H1 (cell line): ENCODE data around the gene YARS1. TPM values are rescaled to one million over a fixed set of nuclear protein-coding genes. Genes with fewer than 3 reads are reported as not detected.

Experiments used
- CTCF ChIA-PET: fragments of 300-600 bp; sonication (Branson Sonifier 250); formaldehyde crosslinking; loops from one replicate; lab custom pipeline; 2021; ENCODE audit not compliant: partially characterized antibody; lab: Charles Lee
- POLR2A ChIA-PET: fragments of 300-600 bp; sonication (Branson Sonifier 250); formaldehyde crosslinking; loops from one replicate; lab custom pipeline; 2021; ENCODE audit warnings: inconsistent platforms; ENCODE audit not compliant: partially characterized antibody; lab: Charles Lee
- DNase-seq, 2 experiments: peaks; one replicate each; pipeline versions ENCODE4 v3.0.0 to v3.0.0-alpha.2; 2010 to 2022; ENCODE audit warnings: low spot score in 2 of 2, low read depth in 1 of 2, mixed read lengths in 1 of 2
- FAIRE-seq: peaks from 2 replicates; lab custom pipeline; 2011; peaks lifted over from hg19 to GRCh38; lab: Jason Lieb, UNC
- H2AFZ ChIP-seq: 2 replicates; pipeline ENCODE4 v1.8.1; 2012; ENCODE audit warnings: low read length, inconsistent platforms
- H2AK5ac ChIP-seq: 2 replicates; pipeline ENCODE4 v1.6.1; 2013; ENCODE audit warnings: low read depth, low read length
- H2BK120ac ChIP-seq: replicated peaks from 2 replicates; pipeline ENCODE3; 2013; ENCODE audit warnings: low read depth, low read length, inconsistent platforms
- H2BK12ac ChIP-seq: 2 replicates; pipeline ENCODE4 v1.6.1; 2013; ENCODE audit warnings: low read depth, low read length
- H2BK15ac ChIP-seq: 2 replicates; pipeline ENCODE4 v1.6.1; 2013; ENCODE audit warnings: low read length
- H2BK20ac ChIP-seq: 2 replicates; pipeline ENCODE4 v1.6.1; 2013; ENCODE audit warnings: low read length
- H2BK5ac ChIP-seq: 2 replicates; pipeline ENCODE4 v1.6.1; 2013; ENCODE audit warnings: low read depth, low read length
- H3K14ac ChIP-seq: 2 replicates; pipeline ENCODE4 v1.6.1; 2013; ENCODE audit warnings: inconsistent platforms; ENCODE audit not compliant: insufficient read length
- H3K18ac ChIP-seq: 2 replicates; pipeline ENCODE4 v1.6.1; 2013; ENCODE audit warnings: low read length; ENCODE audit errors: extremely low read depth
- H3K23ac ChIP-seq: 2 replicates; pipeline ENCODE4 v1.6.1; 2013; ENCODE audit warnings: inconsistent platforms; ENCODE audit not compliant: insufficient read length
- H3K23me2 ChIP-seq: 2 replicates; pipeline ENCODE4 v1.6.1; 2013; ENCODE audit warnings: low read depth, low read length
- H3K27ac ChIP-seq: 2 replicates; pipeline ENCODE4 v1.6.1; 2011; ENCODE audit warnings: low read depth, low read length, inconsistent platforms
- H3K27me3 ChIP-seq, 4 experiments: replicated peaks in 1 of 4; 1 replicate in 1 of 4; 2 replicates in 3 of 4; pipeline versions ENCODE4 v1.6.1 to v1.8.1; 2011 to 2013; ENCODE audit warnings: low read length in 3 of 4, mild to moderate bottlenecking in 3 of 4, inconsistent platforms in 2 of 4, mixed read lengths in 2 of 4, moderate library complexity in 1 of 4; ENCODE audit not compliant: control insufficient read depth in 3 of 4, insufficient read depth in 3 of 4; ENCODE audit errors: extremely low read depth in 1 of 4
- H3K36me3 ChIP-seq, 4 experiments: 2 replicates each; pipeline versions ENCODE4 v1.6.1 to v1.8.1; 2011 to 2013; ENCODE audit warnings: mild to moderate bottlenecking in 4 of 4, low read length in 3 of 4, moderate library complexity in 2 of 4, control low read depth in 1 of 4, inconsistent platforms in 1 of 4; ENCODE audit not compliant: insufficient read depth in 4 of 4, control insufficient read depth in 2 of 4
- H3K4ac ChIP-seq: replicated peaks from 2 replicates; pipeline ENCODE3; 2013; ENCODE audit warnings: low read length, low read depth, mixed read lengths, inconsistent platforms; ENCODE audit not compliant: insufficient read length
- H3K4me1 ChIP-seq, 4 experiments: replicated peaks in 1 of 4; 1 replicate in 1 of 4; 2 replicates in 3 of 4; pipeline versions ENCODE4 v1.6.1 to v1.8.1; 2011 to 2013; ENCODE audit warnings: low read length in 3 of 4, inconsistent platforms in 2 of 4, mixed read lengths in 1 of 4; ENCODE audit not compliant: insufficient read depth in 4 of 4, control insufficient read depth in 3 of 4
- H3K4me2 ChIP-seq, 2 experiments: 2 replicates each; pipeline versions ENCODE4 v1.6.1 to v1.8.1; 2011 to 2013; ENCODE audit warnings: low read depth in 2 of 2, low read length in 2 of 2, control low read depth in 1 of 2, inconsistent platforms in 1 of 2, mild to moderate bottlenecking in 1 of 2; ENCODE audit not compliant: insufficient read depth in 1 of 2
- H3K4me3 ChIP-seq, 4 experiments: fragments of 200-600, 300-600 bp in 1 of 4; sonication (generic), shearing (Covaris generic), sonication (Bioruptor Twin) in 1 of 4; 2 replicates each; pipeline versions ENCODE4 v1.5.1 to v1.8.1; 2011 to 2016; ENCODE audit warnings: low read length in 4 of 4, low read depth in 3 of 4, control low read depth in 2 of 4, inconsistent platforms in 2 of 4, mild to moderate bottlenecking in 2 of 4, mixed read lengths in 1 of 4, moderate library complexity in 1 of 4; ENCODE audit not compliant: insufficient read depth in 2 of 4; ENCODE audit errors: extremely low read depth in 1 of 4
- H3K56ac ChIP-seq: replicated peaks from 2 replicates; pipeline ENCODE3; 2013; ENCODE audit warnings: low read depth, mild to moderate bottlenecking, mixed read lengths, low read length, inconsistent platforms; ENCODE audit not compliant: insufficient read length
- H3K79me1 ChIP-seq: 2 replicates; pipeline ENCODE4 v1.6.1; 2013; ENCODE audit warnings: low read depth, low read length, control low read depth
- H3K79me2 ChIP-seq, 2 experiments: 2 replicates each; pipeline versions ENCODE4 v1.6.1 to v1.8.1; 2012 to 2013; ENCODE audit warnings: low read length in 2 of 2, mild to moderate bottlenecking in 2 of 2, inconsistent platforms in 1 of 2; ENCODE audit not compliant: insufficient read depth in 2 of 2, control insufficient read depth in 1 of 2
- H3K9ac ChIP-seq, 4 experiments: replicated peaks in 1 of 4; 1 replicate in 1 of 4; 2 replicates in 3 of 4; pipeline versions ENCODE4 v1.6.1 to v1.8.1; 2011 to 2013; ENCODE audit warnings: low read depth in 3 of 4, low read length in 3 of 4, control low read depth in 2 of 4, mild to moderate bottlenecking in 2 of 4, moderate library complexity in 2 of 4, inconsistent platforms in 1 of 4; ENCODE audit errors: extremely low read depth in 1 of 4
- H3K9me3 ChIP-seq, 2 experiments: 2 replicates each; pipeline versions ENCODE4 v1.6.1 to v1.8.1; 2012 to 2013; ENCODE audit warnings: mild to moderate bottlenecking in 2 of 2, moderate library complexity in 2 of 2, control low read depth in 1 of 2, inconsistent platforms in 1 of 2, low read depth in 1 of 2, low read length in 1 of 2, mixed read lengths in 1 of 2; ENCODE audit not compliant: insufficient read depth in 2 of 2
- H4K20me1 ChIP-seq, 2 experiments: replicated peaks in 1 of 2; 2 replicates each; pipeline versions ENCODE3 to v1.8.1; 2011 to 2013; ENCODE audit warnings: inconsistent platforms in 2 of 2, low read length in 2 of 2, mild to moderate bottlenecking in 1 of 2; ENCODE audit not compliant: insufficient read depth in 2 of 2, control insufficient read depth in 1 of 2
- H4K5ac ChIP-seq: 2 replicates; pipeline ENCODE4 v1.6.1; 2013; ENCODE audit warnings: low read length, low read depth, mixed read lengths, inconsistent platforms; ENCODE audit not compliant: insufficient read length
- H4K8ac ChIP-seq: 2 replicates; pipeline ENCODE4 v1.8.0; 2013; ENCODE audit warnings: mild to moderate bottlenecking, moderate library complexity, low read length, inconsistent platforms; ENCODE audit not compliant: insufficient read depth; ENCODE audit errors: extremely low read depth
- H4K91ac ChIP-seq: replicated peaks from 2 replicates; pipeline ENCODE3; 2013; ENCODE audit warnings: low read length, mixed read lengths, inconsistent platforms; ENCODE audit not compliant: insufficient read length
- BACH1 ChIP-seq: IDR thresholded peaks from 2 replicates; pipeline ENCODE4 v1.6.1; 2012; ENCODE audit warnings: low read length, improper control_type of control experiment
- CREB1 ChIP-seq: IDR thresholded peaks from 2 replicates; pipeline ENCODE4 v1.6.1; 2012; ENCODE audit warnings: inconsistent platforms
- GTF2F1 ChIP-seq: IDR thresholded peaks from 2 replicates; pipeline ENCODE4 v1.6.1; 2012; ENCODE audit warnings: low read depth, low read length, improper control_type of control experiment, borderline replicate concordance
- JUN ChIP-seq: IDR thresholded peaks from 2 replicates; pipeline ENCODE4 v1.6.1; 2011; ENCODE audit warnings: low read depth, mild to moderate bottlenecking, improper control_type of control experiment, low read length
- NRF1 ChIP-seq: IDR thresholded peaks from 2 replicates; pipeline ENCODE4 v1.6.1; 2011; ENCODE audit warnings: mild to moderate bottlenecking, low read depth, low read length, improper control_type of control experiment
- POLR2A ChIP-seq, 2 experiments: IDR thresholded peaks; 1 replicate in 1 of 2; 2 replicates in 1 of 2; pipeline ENCODE4 v1.6.1; 2011; ENCODE audit warnings: low read depth in 2 of 2, low read length in 2 of 2, mild to moderate bottlenecking in 2 of 2; ENCODE audit errors: control extremely low read depth in 1 of 2
- POLR2AphosphoS5 ChIP-seq: IDR thresholded peaks from 2 replicates; pipeline ENCODE4 v1.6.1; 2011; ENCODE audit warnings: low read depth, low read length
- SRF ChIP-seq: IDR thresholded peaks from 2 replicates; pipeline ENCODE4 v1.6.1; 2011; ENCODE audit warnings: mild to moderate bottlenecking, low read depth, low read length, moderate library complexity
- TEAD4 ChIP-seq: IDR thresholded peaks from 2 replicates; pipeline ENCODE4 v1.6.1; 2012; ENCODE audit warnings: low read depth, low read length, inconsistent platforms, mixed read lengths
- USF2 ChIP-seq: IDR thresholded peaks from 2 replicates; pipeline ENCODE4 v1.6.1; 2011; ENCODE audit warnings: low read length, improper control_type of control experiment
- WGBS, 2 experiments: shearing (Covaris generic) in 1 of 2; methylation state at CpG; one replicate each; pipeline versions ENCODE4 v1.1.6 to v1.1.7; 2013 to 2015; ENCODE audit warnings: low lambda C conversion rate in 2 of 2, mixed read lengths in 2 of 2, inconsistent platforms in 1 of 2, low coverage in 1 of 2, missing lambda C conversion rate in 1 of 2; ENCODE audit not compliant: insufficient replicate concordance in 2 of 2, insufficient coverage in 1 of 2, insufficient read length in 1 of 2; ENCODE audit errors: extremely low coverage in 1 of 2, missing lambda C conversion rate in 1 of 2; 5-methylcytosine and 5-hydroxymethylcytosine counted together
- polyA plus RNA-seq, 7 experiments: library from polyadenylated mRNA; depleted of rRNA in 3 of 7; stranded (reverse) in 5 of 7; unstranded in 2 of 7; fragments of >200 nt in 5 of 7; fragments of 200-250 nt in 2 of 7; gene quantifications; 1 replicate in 5 of 7; 2 replicates in 1 of 7; 4 replicates in 1 of 7; pipeline versions ENCODE4 v1.2.1 to v1.2.3, GENCODE V29; 2011 to 2013; ENCODE audit warnings: missing spikeins in 2 of 7, mixed read lengths in 2 of 7
- total RNA-seq: library from RNA; stranded (reverse); fragmentation: NEBNext Ultra II Directional; extraction: Animal tissue kit (Norgen Biotek cat#: 25700); gene quantifications from 2 replicates; pipeline ENCODE4 v1.2.1, GENCODE V29; 2021

The YARS1 gene
- total and polyA plus RNA-seq, 2 of the 8 experiments (the other 6 are each of a cell fraction or from before 2014, with no cell fraction given): 47.1 to 226 TPM

- DNase-seq: no peak
- H3K23me2 ChIP-seq: no peaks in the 10 kb centered on the region; the same call in 1 of the 2 replicates
- H4K91ac ChIP-seq: no peak overlapping the region
- H3K9ac ChIP-seq: no peak overlapping the region
- H4K20me1 ChIP-seq: no peaks in the 10 kb centered on the region
- H2AK5ac ChIP-seq: no peak overlapping the region
- FAIRE-seq: no peak
- no peak overlapping the region for H2BK15ac ChIP-seq
- H3K27me3 ChIP-seq: no peaks in the 10 kb centered on the region; a peak in 1 of 7 replicates
- no peak overlapping the region for H3K4me2 ChIP-seq
- TF ChIP-seq CREB1 (no peak), BACH1 (no peak), POLR2A (IDR thresholded peaks at IDR 0.05; ENCODE audit: control extremely low read depth in 1 of 2, low read depth in 2 of 2, low read length in 2 of 2) (no peak), POLR2AphosphoS5 (no peak), NRF1 (no peak), USF2 (no peak), GTF2F1 (no peak), SRF (no peak), JUN (no peak), TEAD4 (no peak)
- H3K23ac ChIP-seq: no peak overlapping the region
- H3K4ac ChIP-seq: no peak overlapping the region
- H3K18ac ChIP-seq: no peak overlapping the region
- H3K36me3 ChIP-seq: no peaks in the 10 kb centered on the region; a peak in 1 of 8 replicates
- no peak overlapping the region for H2BK5ac ChIP-seq
- no peak overlapping the region for H3K14ac ChIP-seq
- H3K56ac ChIP-seq: no peak overlapping the region
- peaks cover 3 to 15% (median 13%) of the 10 kb centered on the region in 4 experiments for H3K4me1 ChIP-seq
- no peaks in the 10 kb centered on the region for H3K79me2 ChIP-seq
- 82% methylated on average over 1 of the region's 1 CpG; no CpG with 5 or more reads in 1 of the 2 experiments for whole genome bisulfite sequencing, 2 experiments
- H2BK120ac ChIP-seq: no peak overlapping the region
- H3K4me3 ChIP-seq: no peak overlapping the region
- ChIA-PET POLR2A (interaction anchor here (0.8 to 3.9 kb wide), 3 partner anchors 11 to 44 kb away, joined by 3 to 21 read pairs (median 4); no protein-coding TSS in a partner anchor), CTCF (interaction anchor here (0.5 to 7.3 kb wide), 8 partner anchors 8 to 305 kb away, joined by 3 to 56 read pairs (median 4); a partner anchor contains a TSS)
- no peaks in the 10 kb centered on the region for H3K9me3 ChIP-seq
- no peak overlapping the region for H3K27ac ChIP-seq
- H2BK20ac ChIP-seq: no peak overlapping the region
- H2BK12ac ChIP-seq: no peak overlapping the region
- H2AFZ ChIP-seq: no peak overlapping the region
- no peak overlapping the region for H4K5ac ChIP-seq
- H4K8ac ChIP-seq: no peak overlapping the region
- no peaks in the 10 kb centered on the region for H3K79me1 ChIP-seq
These were observed 89.3 kb downstream of the YARS1 start for GRCh38 chr1:32727876-32728275.
